HG02943 (cell line): Measurements from ENCODE around the gene EEF1B2.
"Not testable (repeated sequence)": the region's sequence is repeated elsewhere in the genome, so short reads cannot be mapped to it uniquely, and the experiment has no call there.

ENCODE experiments used
- ATAC-seq: cut with Tn5 transposase; IDR thresholded peaks from one replicate; pipeline ENCODE4 v1.9.1; 2021; ENCODE audit warnings: mild to moderate bottlenecking, low read depth, moderate library complexity; ENCODE audit not compliant: unreplicated experiment

Gene EEF1B2

GRCh38 chr2:206163251-206163880, 3.7 kb downstream of the EEF1B2 start:
- no peak for ATAC-seq

DNA sequence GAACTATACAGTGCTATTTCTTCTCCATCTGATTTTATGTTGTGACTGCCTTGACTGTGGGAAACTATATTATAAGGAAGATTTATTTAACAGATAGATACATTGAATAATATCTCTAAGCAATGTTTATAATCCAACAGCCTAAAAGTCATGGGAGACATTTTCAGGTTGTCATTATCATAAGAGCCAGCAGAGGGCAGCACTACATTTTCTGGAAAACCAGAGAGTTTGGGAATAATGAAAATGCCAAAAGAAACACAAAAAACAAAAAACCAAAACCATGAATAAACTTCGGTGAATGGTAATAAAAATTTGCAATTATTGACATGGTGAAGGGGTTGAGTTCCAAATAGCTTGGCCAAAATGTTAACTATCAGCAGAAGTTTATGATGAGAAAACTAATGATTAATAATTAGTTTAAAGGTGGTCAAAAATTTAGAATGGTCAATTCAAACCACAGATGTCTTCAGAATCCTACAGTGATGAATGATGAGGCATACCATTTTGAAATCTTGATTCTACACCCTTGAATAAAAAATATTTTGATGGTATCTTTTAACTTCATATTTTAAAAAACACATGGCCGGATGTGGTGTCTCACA, 4.7 kb downstream of the EEF1B2 start:
- no peak for ATAC-seq

- not testable (repeated sequence) for ATAC-seq
Measured at GRCh38 chr2:206168230-206168629, 8.5 kb downstream of the EEF1B2 start.

- not testable (repeated sequence) for ATAC-seq
Measured at GRCh38 chr2:206171624-206172397, 12.1 kb downstream of the EEF1B2 start.

DNA sequence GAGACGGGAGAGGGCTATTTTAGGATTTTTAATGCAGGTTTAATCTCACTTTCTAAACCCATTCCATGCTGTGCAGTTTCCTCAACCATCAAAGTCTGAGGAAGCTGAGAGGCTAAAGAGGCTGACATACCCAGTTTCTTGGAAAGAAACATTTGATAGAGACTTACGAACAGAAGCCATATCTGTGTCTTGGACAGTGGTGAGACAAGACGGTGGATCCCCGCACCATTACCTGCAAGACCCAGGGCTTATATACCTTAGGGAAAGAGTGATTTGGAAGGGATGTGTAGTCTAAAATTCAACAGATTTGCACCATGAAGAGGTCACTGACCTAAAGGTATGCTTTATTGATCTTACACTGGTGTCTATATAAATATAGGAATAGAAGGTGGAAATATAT, 13.5 kb downstream of the EEF1B2 start:
- ATAC-seq, result no peak

DNA sequence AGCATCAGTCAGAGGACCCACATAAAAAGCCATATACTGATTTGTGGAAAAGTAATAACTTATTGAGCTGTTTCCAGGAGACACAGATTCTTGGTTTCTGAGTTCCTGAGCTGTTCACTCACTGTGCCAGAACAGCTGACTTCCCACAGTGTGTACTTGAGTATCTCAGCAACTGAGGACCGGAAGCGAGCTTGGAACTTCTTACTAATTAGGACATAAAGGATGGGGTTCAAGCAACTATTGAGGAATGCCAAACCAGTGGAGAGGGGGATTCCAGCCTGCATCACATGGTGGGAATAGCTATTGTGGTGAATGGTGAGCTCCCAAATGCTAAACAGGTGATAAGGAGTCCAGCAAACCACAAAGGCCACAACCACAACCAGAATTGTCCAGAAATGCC, 16.4 kb downstream of the EEF1B2 start:
- no peak for ATAC-seq

GRCh38 chr2:206176901-206177300, 17.2 kb downstream of the EEF1B2 start:
- ATAC-seq, result no peak

GRCh38 chr2:206181526-206181925, 21.8 kb downstream of the EEF1B2 start:
- not testable (repeated sequence) for ATAC-seq

GRCh38 chr2:206189691-206190090, 30.0 kb downstream of the EEF1B2 start:
- ATAC-seq, result no peak

DNA sequence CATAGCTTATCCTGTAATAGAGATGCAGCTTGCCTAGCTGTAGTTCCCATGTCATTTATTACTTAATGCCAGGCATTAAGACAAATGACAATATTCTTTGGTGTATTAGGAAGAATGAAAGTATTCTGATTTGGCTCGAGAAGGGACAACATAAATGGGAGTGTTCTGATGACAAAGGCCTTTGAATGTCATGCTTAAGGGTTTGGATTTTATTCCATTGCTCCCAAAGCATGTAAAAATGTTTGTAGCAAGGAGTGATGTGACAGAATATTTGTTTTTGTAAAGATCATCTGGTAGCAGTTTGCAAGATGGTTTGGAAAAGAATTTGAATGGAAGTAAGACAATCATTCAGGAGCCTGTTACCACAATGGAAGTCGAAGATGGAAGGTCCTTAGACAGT, 30.4 kb downstream of the EEF1B2 start:
- no peak for ATAC-seq

DNA sequence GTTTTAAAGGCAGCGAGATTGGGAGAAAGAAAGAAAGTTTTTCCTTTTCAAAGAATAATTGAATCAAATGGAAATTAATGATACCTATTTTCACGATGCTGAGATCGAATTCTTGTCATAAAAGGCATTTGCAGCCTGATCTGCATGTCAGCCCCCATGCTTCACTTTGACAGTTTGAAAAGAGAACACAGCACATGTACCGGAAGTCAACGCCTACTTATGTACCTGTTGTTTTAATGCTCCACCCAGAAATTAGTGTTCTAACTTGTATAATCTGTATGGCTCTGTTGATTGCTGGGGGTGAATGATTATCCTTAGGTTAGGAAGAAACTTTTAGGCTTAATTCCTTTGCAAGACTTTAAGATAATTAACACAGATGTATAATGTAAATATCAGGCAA, 31.0 kb downstream of the EEF1B2 start:
- ATAC-seq, result no peak

DNA sequence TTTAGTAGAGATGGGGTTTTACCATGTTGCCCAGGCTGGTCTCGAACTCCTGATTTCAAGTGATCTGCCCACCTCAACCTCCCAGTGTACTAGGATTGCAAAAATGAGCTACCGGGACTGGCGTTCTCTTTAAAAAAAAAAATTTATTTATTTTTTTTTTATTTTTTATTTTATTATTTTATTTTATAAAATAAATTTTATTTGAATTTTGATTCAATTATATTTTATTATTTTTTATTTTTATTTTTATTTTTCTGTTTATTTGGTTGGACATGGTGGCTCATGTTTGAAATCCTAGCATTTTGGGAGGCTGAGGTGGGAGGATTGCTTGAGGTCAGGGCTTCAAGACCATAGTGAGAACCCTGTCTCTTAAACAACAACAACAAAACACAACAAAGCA, 32.5 kb downstream of the EEF1B2 start:
- ATAC-seq, result no peak

DNA sequence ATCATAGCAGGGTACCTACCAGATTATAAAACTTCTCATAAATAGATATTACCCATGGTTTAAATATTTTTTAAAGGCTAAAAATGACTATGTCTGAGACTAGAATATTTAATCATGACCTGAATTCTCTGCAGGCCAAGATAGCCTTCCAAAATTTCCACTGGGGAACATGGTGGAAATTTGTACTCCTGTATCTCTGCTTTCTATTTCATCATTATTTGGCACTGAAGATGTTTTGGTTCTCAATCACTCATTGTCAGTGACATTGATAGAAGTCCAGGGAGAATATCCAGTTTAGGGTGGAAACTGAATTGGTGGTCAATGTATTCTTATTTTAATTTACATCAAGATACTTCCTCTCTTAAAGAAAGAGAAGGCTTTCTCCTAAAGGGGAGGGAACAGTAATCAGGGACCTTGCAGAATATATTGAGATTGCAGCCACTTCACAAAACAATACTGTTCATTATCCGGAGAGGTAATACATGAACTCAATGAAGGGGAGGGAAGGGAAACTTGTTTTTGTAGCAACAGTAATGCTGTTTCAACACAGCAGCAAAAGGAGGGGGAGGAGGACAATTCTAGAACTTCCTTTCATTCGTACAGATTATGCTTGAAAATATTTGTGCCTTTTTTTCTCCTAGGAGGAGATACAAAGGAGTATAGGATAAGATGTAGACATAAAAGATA, 34.1 kb downstream of the EEF1B2 start:
- no peak for ATAC-seq

GRCh38 chr2:206198677-206199076, 39.0 kb downstream of the EEF1B2 start:
- ATAC-seq, result no peak

DNA sequence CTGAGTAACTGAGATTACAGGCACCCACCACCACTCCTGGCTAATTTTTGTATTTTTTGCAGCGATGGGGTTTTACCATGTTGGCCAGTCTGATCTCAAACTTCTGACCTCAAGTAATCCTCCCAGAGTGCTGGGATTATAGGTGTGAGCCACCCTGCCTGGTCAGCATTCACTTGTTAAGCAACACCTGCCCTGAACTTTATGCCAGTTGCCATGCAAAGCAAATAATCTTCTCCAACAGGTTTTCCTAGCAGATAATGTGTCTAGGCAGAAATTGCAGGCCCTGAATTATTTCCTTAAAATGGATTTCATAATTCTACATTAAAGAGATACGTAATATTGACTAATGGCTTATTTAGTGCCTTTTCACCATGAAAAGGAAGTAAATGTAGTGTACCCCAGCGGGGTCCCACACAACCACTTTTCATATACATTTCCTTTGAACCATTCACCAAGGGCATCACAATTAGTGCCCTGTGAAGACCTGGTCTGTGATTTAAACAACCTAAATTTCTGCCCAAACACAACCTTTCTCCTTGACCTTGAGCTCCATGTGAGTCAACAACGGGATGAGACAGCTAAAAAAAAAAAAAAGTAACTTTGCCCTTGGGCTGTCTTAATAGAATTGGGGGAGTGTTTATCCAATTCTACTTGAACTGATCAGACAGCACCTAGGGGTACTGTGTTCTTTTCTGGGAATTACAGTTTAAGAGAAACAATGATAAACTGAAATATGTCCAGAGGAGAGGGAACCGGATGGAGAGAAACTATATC, 41.6 kb downstream of the EEF1B2 start:
- no peak for ATAC-seq

DNA sequence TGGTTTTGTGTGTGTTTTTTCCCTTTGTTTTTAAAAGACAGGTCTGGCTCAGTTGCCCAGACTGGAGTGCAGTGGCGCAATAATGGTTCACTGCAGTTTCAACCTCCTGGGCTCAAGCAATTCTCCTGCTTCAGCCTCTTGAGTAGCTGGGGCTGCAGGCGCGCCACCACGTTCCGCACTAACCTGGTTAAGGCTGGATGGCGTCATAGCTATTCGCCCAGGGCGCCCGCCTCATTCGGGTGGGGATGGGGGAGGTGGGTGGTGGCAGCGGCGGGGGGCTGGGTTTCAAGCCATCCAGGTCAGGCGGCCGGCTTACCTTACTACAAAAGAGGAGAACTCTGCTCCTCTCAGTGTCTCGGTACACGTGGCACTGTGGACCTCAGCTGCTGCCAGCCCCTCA, 42.8 kb downstream of the EEF1B2 start:
- no peak for ATAC-seq

DNA sequence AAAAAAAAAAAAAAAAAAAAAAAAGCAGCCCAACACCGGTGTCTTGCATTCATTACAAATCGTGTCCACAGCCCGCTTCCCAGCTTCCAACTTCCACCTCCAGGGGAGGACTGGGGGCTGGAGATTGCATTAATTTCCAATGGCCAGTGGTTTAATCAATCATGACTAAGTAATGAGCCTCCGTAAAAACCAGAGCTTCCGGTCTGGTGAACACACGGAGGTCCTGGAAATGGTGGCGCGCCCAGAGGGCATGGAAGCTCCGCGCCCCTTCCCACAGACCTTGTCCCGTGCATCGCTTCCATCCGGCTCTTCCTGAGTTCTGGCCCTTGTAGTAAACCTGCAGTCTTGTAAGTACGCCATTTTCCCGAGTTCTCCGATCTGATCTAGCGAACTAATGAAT, 43.6 kb downstream of the EEF1B2 start:
- ATAC-seq, result no peak

DNA sequence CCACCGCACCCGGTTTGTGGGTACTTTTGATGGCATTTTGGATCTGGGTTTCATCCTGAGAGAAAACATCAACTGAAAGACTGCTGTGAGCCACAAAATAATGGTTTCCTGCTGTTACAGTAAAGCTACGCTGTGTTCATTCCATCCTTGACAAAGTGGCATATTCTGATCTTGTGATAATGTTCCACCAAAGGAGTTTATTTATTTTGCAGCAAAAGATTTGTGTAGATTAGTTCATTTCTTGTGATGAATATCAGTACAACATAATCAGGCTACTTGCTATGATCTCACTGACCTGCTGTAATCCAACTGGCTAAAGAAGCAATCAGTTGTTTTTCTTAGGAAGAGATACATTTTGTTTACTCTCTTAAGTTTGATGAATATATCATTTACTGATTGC, 45.0 kb downstream of the EEF1B2 start:
- ATAC-seq, result no peak

DNA sequence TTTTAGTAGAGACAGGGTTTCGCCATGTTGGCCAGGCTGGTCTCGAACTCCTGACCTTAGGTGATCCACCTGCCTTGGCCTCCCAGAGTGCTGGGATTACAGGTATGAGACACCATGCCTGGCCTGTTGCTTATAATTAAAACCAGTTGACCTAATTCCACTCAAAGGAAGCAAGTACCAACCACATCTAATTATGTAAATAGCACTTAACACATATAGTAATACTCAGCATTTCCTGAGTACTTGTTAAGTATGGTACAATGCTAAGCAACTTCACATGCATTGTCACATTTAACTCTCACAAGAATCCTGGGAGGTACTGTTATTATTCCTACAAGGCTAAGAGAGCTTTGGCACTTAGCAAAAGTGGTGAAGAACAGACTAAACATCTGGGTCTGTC, 47.6 kb downstream of the EEF1B2 start:
- ATAC-seq, result not testable (repeated sequence)

DNA sequence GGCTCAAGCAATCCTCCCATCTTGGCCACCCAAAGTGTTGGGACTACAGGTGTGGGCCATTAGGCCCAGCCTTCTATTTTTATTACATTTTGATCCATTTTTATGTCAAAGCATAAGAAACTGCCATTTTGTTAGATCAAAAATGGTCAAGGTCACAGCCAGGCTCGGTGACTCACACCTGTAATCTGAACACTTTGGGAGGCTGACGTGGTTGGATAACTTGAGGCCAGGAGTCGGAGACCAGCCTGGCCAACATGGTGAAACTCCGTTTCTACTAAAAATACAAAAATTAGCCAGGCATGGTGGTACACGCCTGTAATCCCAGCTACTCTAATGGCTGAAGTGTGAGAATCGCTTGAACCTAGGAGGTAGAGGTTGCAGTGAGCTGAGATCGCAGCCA, 49.2 kb downstream of the EEF1B2 start:
- no peak for ATAC-seq
